H1 (cell line): ENCODE data around the gene SESN1.

ENCODE experiments used
- CBX5 ChIP-seq: fragments of 300-800, 300-1000 bp; sonication (generic); IDR thresholded peaks from 2 replicates; pipeline ENCODE4 v1.7.1; 2016; ENCODE audit warnings: antibody characterized with exemption, low read length, low read depth
- EGR1 ChIP-seq: IDR thresholded peaks from 2 replicates; pipeline ENCODE4 v1.6.1; 2011; ENCODE audit warnings: low read depth, low read length, borderline replicate concordance
- GTF2F1 ChIP-seq: IDR thresholded peaks from 2 replicates; pipeline ENCODE4 v1.6.1; 2012; ENCODE audit warnings: low read depth, low read length, improper control_type of control experiment, borderline replicate concordance
- NRF1 ChIP-seq: IDR thresholded peaks from 2 replicates; pipeline ENCODE4 v1.6.1; 2011; ENCODE audit warnings: mild to moderate bottlenecking, low read depth, low read length, improper control_type of control experiment
- POLR2A ChIP-seq, 2 experiments: IDR thresholded peaks; 1 replicate in 1 of 2; 2 replicates in 1 of 2; pipeline ENCODE4 v1.6.1; 2011; ENCODE audit warnings: low read depth in 2 of 2, low read length in 2 of 2, mild to moderate bottlenecking in 2 of 2; ENCODE audit errors: control extremely low read depth in 1 of 2
- RAD21 ChIP-seq, 2 experiments: IDR thresholded peaks in 1 of 2; conservative IDR thresholded peaks in 1 of 2; 2 replicates each; pipeline ENCODE4 v1.6.1; 2011; ENCODE audit warnings: low read depth in 2 of 2, low read length in 2 of 2, improper control_type of control experiment in 1 of 2, inconsistent platforms in 1 of 2, mild to moderate bottlenecking in 1 of 2, moderate library complexity in 1 of 2
- RBBP5 ChIP-seq: IDR thresholded peaks from 2 replicates; pipeline ENCODE4 v1.7.1; 2012; ENCODE audit warnings: low read depth, mild to moderate bottlenecking, inconsistent platforms, low read length, moderate library complexity, borderline replicate concordance
- SP4 ChIP-seq: IDR thresholded peaks from 2 replicates; pipeline ENCODE4 v1.6.1; 2012; ENCODE audit warnings: low read length, inconsistent platforms
- TF ChIP-seq, protein P1 (sequence below): IDR thresholded peaks from 2 replicates; pipeline ENCODE4 v1.6.1; 2011; ENCODE audit warnings: low read length, improper control_type of control experiment
- TF ChIP-seq, protein P2 (sequence below), 3 experiments: IDR thresholded peaks; 1 replicate in 2 of 3; 2 replicates in 1 of 3; pipeline versions ENCODE4 v1.5.1 to v1.6.1; 2011; ENCODE audit warnings: low read length in 3 of 3, mild to moderate bottlenecking in 3 of 3, inconsistent platforms in 2 of 3, low read depth in 1 of 3, moderate library complexity in 1 of 3; ENCODE audit not compliant: insufficient read depth in 1 of 3; ENCODE audit errors: control extremely low read depth in 1 of 3
- TF ChIP-seq, protein P3 (sequence below): IDR thresholded peaks from 2 replicates; pipeline ENCODE4 v1.6.1; 2012; ENCODE audit warnings: inconsistent platforms

DNA sequence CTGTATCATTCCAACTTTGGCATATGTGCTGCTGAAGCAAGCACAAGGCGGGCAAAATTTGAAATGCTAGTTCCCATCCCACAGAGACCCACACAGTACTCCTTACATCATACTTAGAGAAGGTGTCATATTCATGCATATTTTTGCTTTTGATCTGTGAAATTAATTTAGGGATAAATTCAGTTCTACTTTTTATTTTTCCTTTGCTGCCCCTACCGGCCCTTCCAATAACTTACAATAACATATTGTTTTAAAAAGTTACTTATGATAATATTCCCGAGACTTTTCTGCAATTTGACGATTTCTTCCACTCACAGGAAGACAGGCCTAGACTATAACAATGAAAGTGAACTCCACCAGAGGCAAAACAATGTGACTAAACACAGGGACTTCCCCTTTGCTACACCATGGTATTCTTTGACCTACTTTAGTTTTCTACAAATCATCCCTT is 35.0 kb downstream of the SESN1 start:
- TF ChIP-seq GTF2F1 = no peak
- TF ChIP-seq RBBP5 = no peak
- TF ChIP-seq, protein P1, sequence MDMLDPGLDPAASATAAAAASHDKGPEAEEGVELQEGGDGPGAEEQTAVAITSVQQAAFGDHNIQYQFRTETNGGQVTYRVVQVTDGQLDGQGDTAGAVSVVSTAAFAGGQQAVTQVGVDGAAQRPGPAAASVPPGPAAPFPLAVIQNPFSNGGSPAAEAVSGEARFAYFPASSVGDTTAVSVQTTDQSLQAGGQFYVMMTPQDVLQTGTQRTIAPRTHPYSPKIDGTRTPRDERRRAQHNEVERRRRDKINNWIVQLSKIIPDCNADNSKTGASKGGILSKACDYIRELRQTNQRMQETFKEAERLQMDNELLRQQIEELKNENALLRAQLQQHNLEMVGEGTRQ = no peak
- TF ChIP-seq SP4 = no peak
- TF ChIP-seq POLR2A (IDR thresholded peaks at IDR 0.05; ENCODE audit: control extremely low read depth in 1 of 2, low read depth in 2 of 2, low read length in 2 of 2) = no peak
- TF ChIP-seq CBX5 = no peak
- TF ChIP-seq, protein P2, sequence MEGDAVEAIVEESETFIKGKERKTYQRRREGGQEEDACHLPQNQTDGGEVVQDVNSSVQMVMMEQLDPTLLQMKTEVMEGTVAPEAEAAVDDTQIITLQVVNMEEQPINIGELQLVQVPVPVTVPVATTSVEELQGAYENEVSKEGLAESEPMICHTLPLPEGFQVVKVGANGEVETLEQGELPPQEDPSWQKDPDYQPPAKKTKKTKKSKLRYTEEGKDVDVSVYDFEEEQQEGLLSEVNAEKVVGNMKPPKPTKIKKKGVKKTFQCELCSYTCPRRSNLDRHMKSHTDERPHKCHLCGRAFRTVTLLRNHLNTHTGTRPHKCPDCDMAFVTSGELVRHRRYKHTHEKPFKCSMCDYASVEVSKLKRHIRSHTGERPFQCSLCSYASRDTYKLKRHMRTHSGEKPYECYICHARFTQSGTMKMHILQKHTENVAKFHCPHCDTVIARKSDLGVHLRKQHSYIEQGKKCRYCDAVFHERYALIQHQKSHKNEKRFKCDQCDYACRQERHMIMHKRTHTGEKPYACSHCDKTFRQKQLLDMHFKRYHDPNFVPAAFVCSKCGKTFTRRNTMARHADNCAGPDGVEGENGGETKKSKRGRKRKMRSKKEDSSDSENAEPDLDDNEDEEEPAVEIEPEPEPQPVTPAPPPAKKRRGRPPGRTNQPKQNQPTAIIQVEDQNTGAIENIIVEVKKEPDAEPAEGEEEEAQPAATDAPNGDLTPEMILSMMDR (IDR thresholded peaks at IDR 0.05; ENCODE audit: control extremely low read depth in 1 of 3, insufficient read depth in 1 of 3, low read depth in 1 of 3, low read length in 3 of 3) = no peak
- no peak for TF ChIP-seq RAD21 (IDR thresholded peaks at IDR 0.05 in 1 of 2, conservative IDR thresholded peaks at IDR 0.05 in 1 of 2; ENCODE audit: low read depth in 2 of 2, low read length in 2 of 2)
- no peak for TF ChIP-seq NRF1
- TF ChIP-seq, protein P3, sequence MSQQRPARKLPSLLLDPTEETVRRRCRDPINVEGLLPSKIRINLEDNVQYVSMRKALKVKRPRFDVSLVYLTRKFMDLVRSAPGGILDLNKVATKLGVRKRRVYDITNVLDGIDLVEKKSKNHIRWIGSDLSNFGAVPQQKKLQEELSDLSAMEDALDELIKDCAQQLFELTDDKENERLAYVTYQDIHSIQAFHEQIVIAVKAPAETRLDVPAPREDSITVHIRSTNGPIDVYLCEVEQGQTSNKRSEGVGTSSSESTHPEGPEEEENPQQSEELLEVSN = no peak
- no peak for TF ChIP-seq EGR1
